ENCODE results near the gene WBP2NL.

Gene WBP2NL

DNA sequence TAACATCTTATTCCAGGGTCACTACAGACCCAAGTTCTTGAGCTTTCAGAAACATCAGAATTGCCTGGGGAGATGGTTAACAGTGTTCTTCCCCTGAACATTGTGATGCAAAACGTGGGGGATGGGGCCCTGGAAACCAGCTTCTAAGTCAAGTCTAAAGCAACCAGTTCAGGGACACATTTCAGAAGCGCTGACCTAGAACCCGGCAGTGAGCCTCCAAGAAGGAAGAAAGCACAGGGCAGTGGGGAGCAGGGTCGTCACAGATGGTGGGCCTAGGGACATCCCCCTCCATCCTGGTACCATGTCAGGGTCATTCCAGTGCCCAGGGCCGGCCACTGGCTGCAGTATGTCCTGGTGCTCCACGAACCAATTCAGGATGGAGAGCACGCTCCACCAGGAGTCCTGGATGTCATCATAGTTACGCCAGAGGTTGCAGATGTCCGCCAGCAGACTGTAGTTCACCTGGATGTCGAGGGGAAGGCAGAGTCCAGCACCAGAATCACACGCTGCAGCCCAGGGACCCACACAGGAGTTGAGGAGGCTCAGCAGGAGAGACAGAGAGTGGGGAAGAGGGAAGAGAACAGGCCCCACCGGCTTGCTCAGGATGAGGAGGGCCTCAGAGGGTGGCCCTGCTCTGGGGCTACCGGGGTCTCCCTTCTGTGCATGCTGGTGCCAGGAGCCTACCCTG lies 67.0 kb downstream of the WBP2NL start:
- Histone ChIP-seq H3K23ac (ENCODE audit: low read length in 2 of 2) (no peak overlapping the region), H2BK5ac (ENCODE audit: low read depth, low read length, poor library complexity, severe bottlenecking) (no peak overlapping the region), H3K14ac (ENCODE audit: low read length in 2 of 2) (no peak overlapping the region), H2AK5ac (ENCODE audit: low read length, severe bottlenecking) (no peak overlapping the region), H2BK120ac (ENCODE audit: low read depth, low read length) (no peak overlapping the region), H3K18ac (ENCODE audit: low read depth in 1 of 2, low read length in 2 of 2) (no peak overlapping the region), H3K9ac (ENCODE audit: low read length) (no peak overlapping the region), H3K4ac (ENCODE audit: low read depth in 1 of 2, low read length in 2 of 2) (no peak overlapping the region), H4K8ac (ENCODE audit: low read length) (no peak overlapping the region), H2BK12ac (ENCODE audit: low read length in 2 of 2) (no peak overlapping the region), H3K9me3 (ENCODE audit: control insufficient read depth, low read length) (no peaks in the 10 kb centered on the region), H3K27me3 (ENCODE audit: control insufficient read depth in 1 of 2, insufficient read depth in 1 of 2, low read length in 2 of 2) (no peaks in the 10 kb centered on the region), H2AFZ (ENCODE audit: low read depth, low read length) (no peak overlapping the region), H3K27ac (ENCODE audit: low read length, poor library complexity, severe bottlenecking) (no peak overlapping the region), H3K36me3 (ENCODE audit: control insufficient read depth in 1 of 2, insufficient read depth in 2 of 2, low read depth in 1 of 2, low read length in 2 of 2) (peaks cover 49 to 55% of the 10 kb centered on the region in 2 experiments), H3K4me1 (ENCODE audit: control insufficient read depth, insufficient read depth, low read depth, low read length) (peaks cover 6% of the 10 kb centered on the region), H2BK15ac (ENCODE audit: low read depth, poor library complexity, severe bottlenecking) (no peak overlapping the region), H3K4me3 (ENCODE audit: insufficient read depth in 1 of 2, low read depth in 1 of 2, low read length in 2 of 2) (no peak overlapping the region), H4K91ac (ENCODE audit: low read length) (no peak overlapping the region), H3K4me2 (ENCODE audit: low read length, poor library complexity, severe bottlenecking) (no peak overlapping the region), H3K79me1 (replicated peaks; ENCODE audit: low read length, poor library complexity, severe bottlenecking) (peaks cover 6% of the 10 kb centered on the region)
- DNase-seq, result no peak
- WGBS, result 86% methylated on average over 13 of the region's 13 CpGs

DNA sequence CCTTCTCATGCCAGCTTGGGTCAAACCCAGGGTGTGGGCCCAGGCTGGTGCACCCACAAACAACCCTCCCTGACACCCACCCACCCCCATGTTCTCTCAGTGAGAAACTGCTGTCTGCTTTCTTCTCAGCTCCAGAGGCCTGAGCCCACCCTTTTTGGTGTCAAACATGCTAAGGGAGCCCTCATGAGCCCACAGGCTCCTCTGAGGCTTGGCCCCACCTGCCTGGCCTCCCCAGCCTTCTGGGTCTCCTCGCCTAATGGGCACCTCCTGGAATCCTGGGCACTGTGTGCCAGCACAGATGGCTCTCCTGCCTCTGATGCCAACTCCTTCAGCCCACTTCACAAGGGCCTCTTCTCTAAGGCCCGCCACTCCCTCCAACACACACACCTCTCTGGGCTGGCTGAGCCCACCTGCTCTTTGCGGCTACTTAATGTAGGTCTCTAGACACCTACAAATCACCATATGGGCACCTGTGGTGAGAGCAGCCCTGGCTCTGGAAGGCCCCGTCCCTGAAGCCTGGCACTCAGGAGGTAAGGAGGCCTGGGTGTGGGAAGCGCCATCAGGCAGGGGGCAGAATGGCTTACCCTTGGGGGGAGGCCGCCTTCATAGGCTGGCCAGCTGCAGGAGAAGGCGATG lies 67.7 kb downstream of the WBP2NL start:
- Histone ChIP-seq H3K36me3 (ENCODE audit: control insufficient read depth in 1 of 2, insufficient read depth in 2 of 2, low read depth in 1 of 2, low read length in 2 of 2) (peaks cover 42 to 48% of the 10 kb centered on the region in 2 experiments), H3K27ac (ENCODE audit: low read length, poor library complexity, severe bottlenecking) (no peak overlapping the region)

DNA sequence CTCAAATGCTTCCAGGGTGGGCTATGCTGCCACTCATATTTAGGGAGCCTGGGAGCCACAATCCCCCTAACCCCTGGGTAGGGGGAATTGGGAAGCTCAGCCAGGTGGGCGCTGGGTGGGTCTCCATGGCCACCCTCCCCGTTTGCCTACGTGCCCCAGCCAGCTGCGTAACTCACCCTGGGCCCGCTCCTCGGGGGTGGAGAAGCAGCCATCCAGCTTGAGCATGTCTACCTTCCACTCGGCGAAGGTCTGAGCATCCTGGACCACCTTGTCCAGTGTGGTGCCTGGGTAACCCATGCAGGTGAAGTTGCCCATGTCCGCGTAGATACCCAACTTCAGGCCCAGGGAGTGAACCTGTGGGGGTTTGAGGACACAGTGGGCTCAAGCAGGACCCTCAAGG lies 68.3 kb downstream of the WBP2NL start:
- Histone ChIP-seq H2BK15ac (ENCODE audit: low read depth, poor library complexity, severe bottlenecking) (no peak overlapping the region), H2AK5ac (ENCODE audit: low read length, severe bottlenecking) (no peak overlapping the region), H3K9ac (ENCODE audit: low read length) (no peak overlapping the region), H3K27me3 (ENCODE audit: control insufficient read depth in 1 of 2, insufficient read depth in 1 of 2, low read length in 2 of 2) (no peaks in the 10 kb centered on the region), H3K18ac (ENCODE audit: low read depth in 1 of 2, low read length in 2 of 2) (no peak overlapping the region), H3K36me3 (ENCODE audit: control insufficient read depth in 1 of 2, insufficient read depth in 2 of 2, low read depth in 1 of 2, low read length in 2 of 2) (peaks cover 39 to 45% of the 10 kb centered on the region in 2 experiments), H4K8ac (ENCODE audit: low read length) (no peak overlapping the region), H4K91ac (ENCODE audit: low read length) (no peak overlapping the region), H3K79me1 (replicated peaks; ENCODE audit: low read length, poor library complexity, severe bottlenecking) (peaks cover 6% of the 10 kb centered on the region), H3K4me3 (ENCODE audit: insufficient read depth in 1 of 2, low read depth in 1 of 2, low read length in 2 of 2) (no peak overlapping the region), H3K14ac (ENCODE audit: low read length in 2 of 2) (no peak overlapping the region), H2BK12ac (ENCODE audit: low read length in 2 of 2) (no peak overlapping the region), H3K9me3 (ENCODE audit: control insufficient read depth, low read length) (no peaks in the 10 kb centered on the region), H3K4me2 (ENCODE audit: low read length, poor library complexity, severe bottlenecking) (no peak overlapping the region), H3K4ac (ENCODE audit: low read depth in 1 of 2, low read length in 2 of 2) (no peak overlapping the region), H3K27ac (ENCODE audit: low read length, poor library complexity, severe bottlenecking) (no peak overlapping the region), H2AFZ (ENCODE audit: low read depth, low read length) (no peak overlapping the region), H2BK5ac (ENCODE audit: low read depth, low read length, poor library complexity, severe bottlenecking) (no peak overlapping the region), H2BK120ac (ENCODE audit: low read depth, low read length) (no peak overlapping the region), H3K4me1 (ENCODE audit: control insufficient read depth, insufficient read depth, low read depth, low read length) (peaks cover 9% of the 10 kb centered on the region), H3K23ac (ENCODE audit: low read length in 2 of 2) (no peak overlapping the region)
- no peak for DNase-seq
- WGBS, result 97% methylated on average over 10 of the region's 10 CpGs

More for the DNA sequence above, 67.7 kb downstream of the WBP2NL start:
- no peak overlapping the region for H2BK15ac ChIP-seq (ENCODE audit: low read depth, poor library complexity, severe bottlenecking)
- 94% methylated on average over 6 of the region's 7 CpGs for WGBS
- no peaks in the 10 kb centered on the region for H3K27me3 ChIP-seq (ENCODE audit: control insufficient read depth in 1 of 2, insufficient read depth in 1 of 2, low read length in 2 of 2)
- H3K4me3 ChIP-seq (ENCODE audit: insufficient read depth in 1 of 2, low read depth in 1 of 2, low read length in 2 of 2), result no peak overlapping the region
- H3K4me1 ChIP-seq (ENCODE audit: control insufficient read depth, insufficient read depth, low read depth, low read length), result peaks cover 9% of the 10 kb centered on the region
- H3K9me3 ChIP-seq (ENCODE audit: control insufficient read depth, low read length), result no peaks in the 10 kb centered on the region
- no peak overlapping the region for H2BK120ac ChIP-seq (ENCODE audit: low read depth, low read length)
- no peak overlapping the region for H2BK12ac ChIP-seq (ENCODE audit: low read length in 2 of 2)
- H3K4ac ChIP-seq (ENCODE audit: low read depth in 1 of 2, low read length in 2 of 2), result no peak overlapping the region
- DNase-seq, result no peak
- H3K23ac ChIP-seq (ENCODE audit: low read length in 2 of 2), result no peak overlapping the region
- no peak overlapping the region for H4K91ac ChIP-seq (ENCODE audit: low read length)
- H3K14ac ChIP-seq (ENCODE audit: low read length in 2 of 2), result no peak overlapping the region
- peaks cover 6% of the 10 kb centered on the region for H3K79me1 ChIP-seq (replicated peaks; ENCODE audit: low read length, poor library complexity, severe bottlenecking)
- no peak overlapping the region for H4K8ac ChIP-seq (ENCODE audit: low read length)
- no peak overlapping the region for H3K9ac ChIP-seq (ENCODE audit: low read length)
- H2AK5ac ChIP-seq (ENCODE audit: low read length, severe bottlenecking), result no peak overlapping the region
- H3K18ac ChIP-seq (ENCODE audit: low read depth in 1 of 2, low read length in 2 of 2), result no peak overlapping the region
- H3K4me2 ChIP-seq (ENCODE audit: low read length, poor library complexity, severe bottlenecking), result no peak overlapping the region
- H2BK5ac ChIP-seq (ENCODE audit: low read depth, low read length, poor library complexity, severe bottlenecking), result no peak overlapping the region
- no peak overlapping the region for H2AFZ ChIP-seq (ENCODE audit: low read depth, low read length)

DNA sequence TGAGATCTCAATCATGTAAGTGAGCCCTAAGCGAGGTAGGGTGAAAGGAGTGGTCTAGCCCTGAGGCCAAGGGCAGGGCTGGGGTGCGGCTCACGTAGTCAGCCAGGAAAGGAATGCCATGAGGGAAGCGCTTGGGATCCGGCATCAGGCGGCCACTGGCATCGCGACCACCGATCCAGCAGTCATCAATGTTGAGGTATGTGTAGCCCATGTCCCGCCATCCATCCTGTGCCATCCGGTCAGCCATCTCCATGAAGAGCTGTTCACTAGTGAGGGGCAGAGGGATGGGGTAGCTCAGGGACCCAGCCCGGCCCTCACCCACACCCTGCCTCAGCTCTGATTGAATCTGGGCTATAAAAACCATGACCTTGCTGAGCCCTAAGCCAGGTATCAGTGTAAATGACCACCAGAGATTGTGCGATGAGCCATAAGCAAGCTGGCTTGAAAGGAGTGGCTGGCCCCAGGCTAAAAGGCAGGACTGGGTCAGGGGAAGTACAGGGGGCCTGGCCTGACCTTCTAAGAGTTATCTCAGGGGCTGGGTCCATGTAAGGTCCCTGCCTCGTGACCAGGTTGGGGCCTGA lies 69.2 kb downstream of the WBP2NL start:
- 97% methylated on average over 14 of the region's 14 CpGs for WGBS
- H3K4me2 ChIP-seq (ENCODE audit: low read length, poor library complexity, severe bottlenecking), result no peak overlapping the region
- H3K4me3 ChIP-seq (ENCODE audit: insufficient read depth in 1 of 2, low read depth in 1 of 2, low read length in 2 of 2), result no peak overlapping the region
- H3K9me3 ChIP-seq (ENCODE audit: control insufficient read depth, low read length), result no peaks in the 10 kb centered on the region
- no peak overlapping the region for H2BK15ac ChIP-seq (ENCODE audit: low read depth, poor library complexity, severe bottlenecking)
- H2BK5ac ChIP-seq (ENCODE audit: low read depth, low read length, poor library complexity, severe bottlenecking), result no peak overlapping the region
- no peaks in the 10 kb centered on the region for H3K27me3 ChIP-seq (ENCODE audit: control insufficient read depth in 1 of 2, insufficient read depth in 1 of 2, low read length in 2 of 2)
- H4K8ac ChIP-seq (ENCODE audit: low read length), result no peak overlapping the region
- H2BK12ac ChIP-seq (ENCODE audit: low read length in 2 of 2), result no peak overlapping the region
- no peak overlapping the region for H2AK5ac ChIP-seq (ENCODE audit: low read length, severe bottlenecking)
- H3K18ac ChIP-seq (ENCODE audit: low read depth in 1 of 2, low read length in 2 of 2), result no peak overlapping the region
- H3K79me1 ChIP-seq (replicated peaks; ENCODE audit: low read length, poor library complexity, severe bottlenecking), result peaks cover 6% of the 10 kb centered on the region
- peaks cover 9% of the 10 kb centered on the region for H3K4me1 ChIP-seq (ENCODE audit: control insufficient read depth, insufficient read depth, low read depth, low read length)
- H4K91ac ChIP-seq (ENCODE audit: low read length), result no peak overlapping the region
- no peak for DNase-seq
- no peak overlapping the region for H3K14ac ChIP-seq (ENCODE audit: low read length in 2 of 2)
- H3K36me3 ChIP-seq (ENCODE audit: control insufficient read depth in 1 of 2, insufficient read depth in 2 of 2, low read depth in 1 of 2, low read length in 2 of 2), result peaks cover 32 to 39% of the 10 kb centered on the region in 2 experiments
- H3K9ac ChIP-seq (ENCODE audit: low read length), result no peak overlapping the region
- H3K23ac ChIP-seq (ENCODE audit: low read length in 2 of 2), result no peak overlapping the region
- H3K4ac ChIP-seq (ENCODE audit: low read depth in 1 of 2, low read length in 2 of 2), result no peak overlapping the region
- no peak overlapping the region for H2AFZ ChIP-seq (ENCODE audit: low read depth, low read length)
- no peak overlapping the region for H3K27ac ChIP-seq (ENCODE audit: low read length, poor library complexity, severe bottlenecking)
- H2BK120ac ChIP-seq (ENCODE audit: low read depth, low read length), result no peak overlapping the region
